Mammary epithelial cell (primary cell): ENCODE results near the gene MAP3K14.

ENCODE experiments used
- CTCF ChIP-seq, 2 donors: IDR thresholded peaks in 1 of 2; conservative IDR thresholded peaks in 1 of 2; 2 replicates each; pipeline ENCODE4 v1.5.1; 2011 to 2012; ENCODE audit warnings: inconsistent platforms in 2 of 2, low read length in 2 of 2, mild to moderate bottlenecking in 2 of 2, control low read depth in 1 of 2, low read depth in 1 of 2; ENCODE audit not compliant: insufficient read depth in 1 of 2; ENCODE audit errors: extremely low read depth in 1 of 2
- EZH2 ChIP-seq: IDR thresholded peaks from 2 replicates; pipeline ENCODE4 v1.6.1; 2012; ENCODE audit warnings: low read length, inconsistent platforms, borderline replicate concordance

GRCh38 chr17:45289301-45290268, 27.2 kb downstream of the MAP3K14 start:
- TF ChIP-seq CTCF (conservative IDR thresholded peaks at IDR 0.05 in 1 of 2, IDR thresholded peaks at IDR 0.05 in 1 of 2; ENCODE audit: extremely low read depth in 1 of 2, insufficient read depth in 1 of 2, low read depth in 1 of 2, low read length in 2 of 2) (no peak), EZH2 (no peak)
